Cardiac muscle cell (in vitro differentiated cells and primary cell): ENCODE results near the gene TRABD2B. TPM values are rescaled to one million over a fixed set of nuclear protein-coding genes. Genes with fewer than 3 reads are reported as not detected.
A peak's percentile ranks its signal among the peaks of the same experiment; 100 is the strongest.

Experiments used
- DNase-seq, 2 donors: peaks; one replicate each; pipeline versions ENCODE4 v3.0.0 to v3.0.0-alpha.2; 2010 to 2017; ENCODE audit warnings: low read depth in 1 of 2, low spot score in 1 of 2
- H3K27ac ChIP-seq: fragments of 200-600 bp; sonication (generic); 2 replicates; pipeline ENCODE4 v1.5.1; 2016
- H3K27me3 ChIP-seq: fragments of 200-600 bp; sonication (generic); 2 replicates; pipeline ENCODE4 v1.6.0; 2016; ENCODE audit warnings: control low read depth
- H3K36me3 ChIP-seq: fragments of 200-600 bp; sonication (generic); 2 replicates; pipeline ENCODE4 v1.5.1; 2016; ENCODE audit warnings: control low read depth
- H3K4me1 ChIP-seq: fragments of 200-600 bp; sonication (generic); 2 replicates; pipeline ENCODE4 v1.8.1; 2017; ENCODE audit warnings: low read depth, mild to moderate bottlenecking, mixed run types
- H3K4me3 ChIP-seq: fragments of 200-600 bp; sonication (generic); 2 replicates; pipeline ENCODE4 v1.5.1; 2016; ENCODE audit warnings: mild to moderate bottlenecking
- H3K9me3 ChIP-seq: fragments of 200-600 bp; sonication (generic); 2 replicates; pipeline ENCODE4 v1.5.1; 2017; ENCODE audit warnings: low read depth, mild to moderate bottlenecking, control low read depth
- CTCF ChIP-seq: IDR thresholded peaks from 2 replicates; pipeline ENCODE4 v1.5.1; 2012; ENCODE audit warnings: low read depth, mild to moderate bottlenecking, low read length
- polyA plus RNA-seq: library from polyadenylated mRNA; unstranded; fragments of >200 nt; fragmentation: Nextera tagmentation; extraction: Ambion mirVana; gene quantifications from 2 replicates; pipeline ENCODE4 v1.2.1, GENCODE V29; 2016
- total RNA-seq: library from RNA; depleted of rRNA; stranded (reverse); fragments of >200 nt; gene quantifications from 2 replicates; pipeline ENCODE4 v1.2.3, GENCODE V29; 2016

TRABD2B gene
- total and polyA plus RNA-seq, 2 experiments from 2014 or later = 0.60 to 0.82 TPM

GRCh38 chr1:47953661-47954060, 43.5 kb downstream of the TRABD2B start:
- no peak for DNase-seq
- H3K9me3 ChIP-seq = no peaks in the 10 kb centered on the region
- TF ChIP-seq CTCF = no peak
- H3K36me3 ChIP-seq = no peaks in the 10 kb centered on the region
- H3K4me3 ChIP-seq = no peak overlapping the region
- no peaks in the 10 kb centered on the region for H3K27me3 ChIP-seq
- no peaks in the 10 kb centered on the region for H3K4me1 ChIP-seq
- no peak overlapping the region for H3K27ac ChIP-seq

GRCh38 chr1:47951545-47952235, 45.5 kb downstream of the TRABD2B start:
- no peak for TF ChIP-seq CTCF
- Histone ChIP-seq H3K36me3 (no peaks in the 10 kb centered on the region), H3K4me3 (no peak overlapping the region), H3K27ac (no peak overlapping the region), H3K4me1 (no peaks in the 10 kb centered on the region), H3K9me3 (no peaks in the 10 kb centered on the region), H3K27me3 (no peaks in the 10 kb centered on the region)
- DNase-seq = no peak

DNA sequence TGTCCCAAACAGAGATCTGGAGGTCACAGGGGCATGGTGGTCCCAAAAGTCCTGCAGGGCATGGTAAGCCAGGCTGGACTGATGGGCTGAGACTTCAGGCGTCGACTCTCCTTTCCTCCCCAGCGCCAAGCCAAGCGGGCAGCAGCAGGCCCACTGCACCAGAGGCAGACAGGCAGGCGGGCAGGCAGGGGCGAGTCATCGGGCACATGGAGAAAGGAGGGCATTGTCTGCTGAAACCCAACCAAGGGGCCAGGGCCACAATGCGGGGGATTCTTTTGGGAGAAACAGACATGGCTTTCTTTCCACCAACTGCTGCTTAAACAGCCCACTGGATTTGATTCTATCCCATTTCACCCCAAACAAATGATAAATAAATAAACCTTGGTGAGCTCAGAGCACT, 46.2 kb downstream of the TRABD2B start:
- Histone ChIP-seq H3K4me3 (no peak overlapping the region), H3K27me3 (no peaks in the 10 kb centered on the region), H3K36me3 (no peaks in the 10 kb centered on the region), H3K4me1 (no peaks in the 10 kb centered on the region), H3K9me3 (no peaks in the 10 kb centered on the region), H3K27ac (no peak overlapping the region)
- TF ChIP-seq CTCF = no peak
- DNase-seq = no peak

GRCh38 chr1:47950471-47950870, 46.7 kb downstream of the TRABD2B start:
- H3K27me3 ChIP-seq = no peaks in the 10 kb centered on the region
- no peak overlapping the region for H3K4me3 ChIP-seq
- no peaks in the 10 kb centered on the region for H3K4me1 ChIP-seq
- no peaks in the 10 kb centered on the region for H3K36me3 ChIP-seq
- H3K9me3 ChIP-seq = no peaks in the 10 kb centered on the region
- no peak overlapping the region for H3K27ac ChIP-seq
- no peak for TF ChIP-seq CTCF
- no peak for DNase-seq

GRCh38 chr1:47948126-47948525, 49.1 kb downstream of the TRABD2B start:
- no peak overlapping the region for H3K27ac ChIP-seq
- TF ChIP-seq CTCF = peak; percentile 36
- no peaks in the 10 kb centered on the region for H3K36me3 ChIP-seq
- no peaks in the 10 kb centered on the region for H3K9me3 ChIP-seq
- H3K4me1 ChIP-seq = no peaks in the 10 kb centered on the region
- peaks cover 3% of the 10 kb centered on the region for H3K27me3 ChIP-seq
- no peak overlapping the region for H3K4me3 ChIP-seq
- peak; percentile 18 to 36 for DNase-seq
